Measurements from ENCODE around the gene MIAT. TPM values are rescaled to one million over a fixed set of nuclear protein-coding genes. Genes with fewer than 3 reads are reported as not detected.

MIAT gene
- total and polyA plus RNA-seq, 9 of the 15 experiments (the other 6 are each of a cell fraction or from before 2014, with no cell fraction given): 0.03 to 0.93 (median 0.34) TPM

- TF ChIP-seq CC2D1A (IDR thresholded peaks at IDR 0.05): peak; percentile 37; the same call in 1 of the 2 replicates
- peak; percentile 52; the same call in 1 of the 2 replicates for TF ChIP-seq ZBTB5 (IDR thresholded peaks at IDR 0.05)
- TF ChIP-seq, protein P1, sequence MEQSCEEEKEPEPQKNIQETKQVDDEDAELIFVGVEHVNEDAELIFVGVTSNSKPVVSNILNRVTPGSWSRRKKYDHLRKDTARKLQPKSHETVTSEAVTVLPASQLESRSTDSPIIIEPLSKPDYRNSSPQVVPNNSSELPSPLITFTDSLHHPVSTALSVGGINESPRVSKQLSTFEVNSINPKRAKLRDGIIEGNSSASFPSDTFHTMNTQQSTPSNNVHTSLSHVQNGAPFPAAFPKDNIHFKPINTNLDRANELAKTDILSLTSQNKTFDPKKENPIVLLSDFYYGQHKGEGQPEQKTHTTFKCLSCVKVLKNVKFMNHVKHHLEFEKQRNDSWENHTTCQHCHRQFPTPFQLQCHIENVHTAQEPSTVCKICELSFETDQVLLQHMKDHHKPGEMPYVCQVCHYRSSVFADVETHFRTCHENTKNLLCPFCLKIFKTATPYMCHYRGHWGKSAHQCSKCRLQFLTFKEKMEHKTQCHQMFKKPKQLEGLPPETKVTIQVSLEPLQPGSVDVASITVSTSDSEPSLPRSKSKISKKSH (CRISPR knock-in tag; IDR thresholded peaks at IDR 0.05): no peak
- TF ChIP-seq GATAD2B (IDR thresholded peaks at IDR 0.05; ENCODE audit: borderline replicate concordance): no peak
- TF ChIP-seq SP1 (CRISPR knock-in tag; IDR thresholded peaks at IDR 0.05): no peak
- TF ChIP-seq PTRF (tag; IDR thresholded peaks at IDR 0.05): no peak
- no peak for TF ChIP-seq ZNF253 (CRISPR knock-in tag; conservative IDR thresholded peaks at IDR 0.05)
- no peak for TF ChIP-seq FOS (IDR thresholded peaks at IDR 0.05; ENCODE audit: extremely low read depth, insufficient read length)
- TF ChIP-seq, protein P2, sequence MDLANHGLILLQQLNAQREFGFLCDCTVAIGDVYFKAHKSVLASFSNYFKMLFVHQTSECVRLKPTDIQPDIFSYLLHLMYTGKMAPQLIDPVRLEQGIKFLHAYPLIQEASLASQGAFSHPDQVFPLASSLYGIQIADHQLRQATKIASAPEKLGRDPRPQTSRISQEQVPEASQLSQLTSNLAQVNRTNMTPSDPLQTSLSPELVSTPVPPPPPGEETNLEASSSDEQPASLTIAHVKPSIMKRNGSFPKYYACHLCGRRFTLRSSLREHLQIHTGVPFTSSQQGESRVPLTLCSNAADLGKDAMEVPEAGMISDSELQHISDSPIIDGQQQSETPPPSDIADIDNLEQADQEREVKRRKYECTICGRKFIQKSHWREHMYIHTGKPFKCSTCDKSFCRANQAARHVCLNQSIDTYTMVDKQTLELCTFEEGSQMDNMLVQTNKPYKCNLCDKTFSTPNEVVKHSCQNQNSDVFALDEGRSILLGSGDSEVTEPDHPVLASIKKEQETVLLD (IDR thresholded peaks at IDR 0.05): peak; percentile 81
- TF ChIP-seq ZEB2 (IDR thresholded peaks at IDR 0.05): peak; percentile 61
- 0 out of 4 replicates have a peak, but pooled peaks of 1 of the 2 experiments have one; percentile 31 for TF ChIP-seq FOXK2 (conservative IDR thresholded peaks at IDR 0.05 in 1 of 2, IDR thresholded peaks at IDR 0.05 in 1 of 2; ENCODE audit: low read depth in 2 of 2)
- no peak for TF ChIP-seq JUNB (CRISPR knock-in tag; conservative IDR thresholded peaks at IDR 0.05)
- no peak for TF ChIP-seq ZNF140 (CRISPR knock-in tag; IDR thresholded peaks at IDR 0.05)
- TF ChIP-seq SMARCA5 (IDR thresholded peaks at IDR 0.05): 0 out of 2 replicates have a peak, but pooled peaks have one; percentile 15
- TF ChIP-seq, protein P3, sequence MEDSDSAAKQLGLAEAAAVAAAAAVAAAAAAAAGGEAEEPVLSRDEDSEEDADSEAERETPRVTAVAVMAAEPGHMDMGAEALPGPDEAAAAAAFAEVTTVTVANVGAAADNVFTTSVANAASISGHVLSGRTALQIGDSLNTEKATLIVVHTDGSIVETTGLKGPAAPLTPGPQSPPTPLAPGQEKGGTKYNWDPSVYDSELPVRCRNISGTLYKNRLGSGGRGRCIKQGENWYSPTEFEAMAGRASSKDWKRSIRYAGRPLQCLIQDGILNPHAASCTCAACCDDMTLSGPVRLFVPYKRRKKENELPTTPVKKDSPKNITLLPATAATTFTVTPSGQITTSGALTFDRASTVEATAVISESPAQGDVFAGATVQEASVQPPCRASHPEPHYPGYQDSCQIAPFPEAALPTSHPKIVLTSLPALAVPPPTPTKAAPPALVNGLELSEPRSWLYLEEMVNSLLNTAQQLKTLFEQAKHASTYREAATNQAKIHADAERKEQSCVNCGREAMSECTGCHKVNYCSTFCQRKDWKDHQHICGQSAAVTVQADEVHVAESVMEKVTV (CRISPR knock-in tag; IDR thresholded peaks at IDR 0.05): no peak
- TF ChIP-seq ELK1 (CRISPR knock-in tag; IDR thresholded peaks at IDR 0.05): no peak
- TF ChIP-seq GATA2 (CRISPR knock-in tag; IDR thresholded peaks at IDR 0.05): 0 out of 2 replicates have a peak, but pooled peaks have one; percentile 27
- TF ChIP-seq GTF2B (IDR thresholded peaks at IDR 0.05; ENCODE audit: extremely low read depth, insufficient read length): no peak
- TF ChIP-seq ZC3H8 (IDR thresholded peaks at IDR 0.05): 0 out of 2 replicates have a peak, but pooled peaks have one; percentile 72
- TF ChIP-seq CSDE1 (IDR thresholded peaks at IDR 0.05): 0 out of 4 replicates have a peak, but pooled peaks of 1 of the 2 experiments have one; percentile 44
These were observed 39.9 kb upstream of the MIAT start, which contains the start of gene CRYBB1 (continued) for GRCh38 chr22:26617271-26618199.
